ENCODE data around the gene KRTAP5-5. TPM values are rescaled to one million over a fixed set of nuclear protein-coding genes. Genes with fewer than 3 reads are reported as not detected.

KRTAP5-5 gene
- polyA plus RNA-seq, 3 donors from 2014 or later, result not detected

DNA sequence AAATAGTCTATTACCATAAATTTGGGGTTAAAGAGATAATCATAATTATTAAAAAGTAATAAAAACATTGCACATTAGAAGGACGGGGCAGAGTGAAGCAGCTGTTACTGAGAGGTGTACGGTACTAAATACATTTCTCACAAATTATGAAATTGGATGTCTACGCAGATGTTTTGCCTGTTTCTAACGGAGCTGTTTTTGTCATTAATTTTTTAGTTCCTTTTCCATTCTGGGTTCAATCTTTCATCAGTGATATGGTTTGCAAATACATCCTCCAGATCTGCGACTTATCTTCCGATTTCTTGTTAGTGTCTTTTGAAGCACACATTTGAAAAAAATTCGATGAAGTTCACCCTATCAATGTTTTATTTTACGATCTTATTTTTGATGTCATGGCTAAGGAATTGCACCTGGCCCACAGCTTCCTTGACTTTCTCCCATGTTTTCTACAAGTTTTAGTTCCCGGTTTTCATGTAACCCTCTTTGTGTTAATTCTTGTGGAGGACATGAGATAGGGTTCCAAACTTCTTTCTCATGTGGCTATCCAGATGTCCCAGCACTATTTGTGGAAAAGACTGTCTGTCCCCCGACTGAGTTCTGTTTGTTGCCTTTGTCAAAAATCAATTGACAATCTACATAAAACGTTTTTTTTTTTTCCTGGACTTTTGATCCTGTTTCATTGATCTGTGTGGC, 46.1 kb downstream of the KRTAP5-5 start:
- Mint-ChIP-seq H3K9me3 (no peaks in the 10 kb centered on the region), H3K27me3 (ENCODE audit: low read depth in 3 of 3) (peaks cover 24 to 36% (median 28%) of the 10 kb centered on the region in 3 donors), H3K36me3 (no peaks in the 10 kb centered on the region), H3K4me1 (no peaks in the 10 kb centered on the region), H3K27ac (no peak overlapping the region), H3K4me3 (no peak overlapping the region)
- DNase-seq, result no peak

DNA sequence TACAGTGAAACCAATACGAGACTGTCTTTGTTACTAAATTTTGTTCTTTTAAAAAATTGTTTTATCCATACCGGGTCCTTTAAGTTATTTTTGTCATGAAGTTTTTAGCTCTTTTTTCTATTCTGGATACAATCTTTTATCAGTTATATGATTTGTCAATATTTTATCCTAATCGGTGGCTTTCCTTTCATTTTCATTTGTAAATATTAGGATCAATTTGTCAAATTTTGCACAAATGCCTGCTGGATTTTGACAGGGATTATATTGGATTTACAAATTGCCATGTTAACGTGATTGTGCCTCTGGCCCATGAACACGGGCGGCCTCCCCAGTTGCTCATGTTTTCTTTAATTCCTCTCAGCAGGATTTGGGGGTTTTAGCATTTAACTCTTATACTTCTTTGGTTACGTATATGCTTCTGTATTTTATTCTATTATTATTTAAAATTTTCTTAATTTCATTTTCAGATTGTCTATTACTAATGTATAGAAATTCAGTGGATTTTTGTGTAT, 46.7 kb downstream of the KRTAP5-5 start:
- H3K9me3 Mint-ChIP-seq, result no peaks in the 10 kb centered on the region
- DNase-seq, result no peak
- H3K36me3 Mint-ChIP-seq, result no peaks in the 10 kb centered on the region
- peaks cover 23 to 31% (median 23%) of the 10 kb centered on the region in 3 donors for H3K27me3 Mint-ChIP-seq (ENCODE audit: low read depth in 3 of 3)
- H3K4me1 Mint-ChIP-seq, result no peaks in the 10 kb centered on the region
- no peak overlapping the region for H3K27ac Mint-ChIP-seq
- H3K4me3 Mint-ChIP-seq, result no peak overlapping the region

DNA sequence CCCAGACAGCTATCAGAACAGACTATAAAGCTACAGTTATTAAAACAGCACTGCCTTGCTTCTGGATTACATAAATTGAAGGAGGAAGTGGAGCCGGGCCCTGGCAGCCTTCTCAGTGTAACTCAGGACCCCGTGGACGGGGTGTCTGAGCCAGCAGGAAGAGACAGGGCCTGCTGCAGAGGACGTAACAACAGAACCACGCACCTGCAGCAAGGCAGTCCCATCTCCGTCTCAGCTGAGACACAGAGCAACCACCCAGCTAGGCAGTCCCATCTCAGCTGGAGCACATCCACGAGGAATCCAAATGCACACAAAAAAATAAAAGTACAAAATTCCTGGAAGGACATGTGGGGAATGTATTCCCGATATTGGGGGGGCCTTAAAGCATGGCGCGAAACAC, 50.3 kb downstream of the KRTAP5-5 start:
- Mint-ChIP-seq H3K27ac (no peak overlapping the region), H3K9me3 (no peaks in the 10 kb centered on the region), H3K27me3 (ENCODE audit: low read depth in 3 of 3) (peaks cover 11 to 17% (median 16%) of the 10 kb centered on the region in 3 donors), H3K36me3 (no peaks in the 10 kb centered on the region), H3K4me1 (no peaks in the 10 kb centered on the region), H3K4me3 (no peak overlapping the region)
- no peak for DNase-seq

Other genes with a start within 250 kb of the KRTAP5-5 start
- under 1 TPM in 1 of 3 donors, not detected in 2; 0.12 TPM for gene BRSK2, start 239.8 kb upstream of the KRTAP5-5 start, polyA plus RNA-seq
- gene MOB2, start 143.0 kb upstream of the KRTAP5-5 start, polyA plus RNA-seq, result 10 to 100 TPM; 43.7 to 70.9 (median 68.8) TPM
- under 1 TPM in 1 of 3 donors, not detected in 2; 0.07 TPM for gene DUSP8, start 57.5 kb upstream of the KRTAP5-5 start, polyA plus RNA-seq
- gene KRTAP5-1, start 44.5 kb upstream of the KRTAP5-5 start, polyA plus RNA-seq, result not detected
- not detected for gene KRTAP5-2, start 31.5 kb upstream of the KRTAP5-5 start, polyA plus RNA-seq
- not detected for gene KRTAP5-3, start 21.3 kb upstream of the KRTAP5-5 start, polyA plus RNA-seq
- gene KRTAP5-4, start 7.6 kb upstream of the KRTAP5-5 start, polyA plus RNA-seq, result not detected
- gene KRTAP5-6, start 67.4 kb downstream of the KRTAP5-5 start, polyA plus RNA-seq, result not detected
- gene IFITM10, start 120.8 kb downstream of the KRTAP5-5 start, polyA plus RNA-seq, result under 1 TPM; 0.09 to 0.93 (median 0.39) TPM
- 100 to 1,000 TPM; 471 to 795 (median 488) TPM for gene CTSD, start 134.2 kb downstream of the KRTAP5-5 start, polyA plus RNA-seq
- gene SYT8, start 205.2 kb downstream of the KRTAP5-5 start, polyA plus RNA-seq, result not detected
- 1 to 10 TPM in 1 of 3 donors, under 1 TPM in 1, not detected in 1; 0.54 to 2.0 TPM for gene TNNI2, start 209.2 kb downstream of the KRTAP5-5 start, polyA plus RNA-seq
- gene LSP1, start 223.3 kb downstream of the KRTAP5-5 start, polyA plus RNA-seq, result 100 to 1,000 TPM; 437 to 767 (median 593) TPM